ENCODE results near the gene TMPRSS9.

GRCh38 chr19:2410023-2410422 is 50.0 kb downstream of the TMPRSS9 start:
- TF ChIP-seq CTCF (IDR thresholded peaks at IDR 0.05), result no peak
- no peak for TF ChIP-seq POLR2A (IDR thresholded peaks at IDR 0.05)

Measured in Peyer's patch (tissue), 4 donors.